Measurements from ENCODE around the gene AKT1.

GRCh38 chr14:104744484-104744883 lies 51.1 kb downstream of the AKT1 start:
- TF ChIP-seq CTCF (conservative IDR thresholded peaks at IDR 0.05; ENCODE audit: low read depth, low read length), result no peak
- no peak for TF ChIP-seq EZH2 (IDR thresholded peaks at IDR 0.05; ENCODE audit: borderline replicate concordance, low read depth, low read length, poor library complexity, severe bottlenecking)
